ENCODE results near the gene BMI1. TPM values are rescaled to one million over a fixed set of nuclear protein-coding genes. Genes with fewer than 3 reads are reported as not detected.

The BMI1 gene
- total RNA-seq, 1 donor from 2014 or later, result 62.1 TPM

- peaks cover 39% of the 10 kb centered on the region for H3K4me1 Mint-ChIP-seq (ENCODE audit: low read depth)
- H3K27me3 Mint-ChIP-seq, result peaks cover 48% of the 10 kb centered on the region
- H3K4me3 Mint-ChIP-seq (ENCODE audit: low read depth), result peak overlapping the region; percentile 92
- H3K36me3 Mint-ChIP-seq (ENCODE audit: insufficient read depth), result peaks cover 5% of the 10 kb centered on the region
- TF ChIP-seq CTCF (IDR thresholded peaks at IDR 0.05; ENCODE audit: unreplicated experiment), result no peak
- DNase-seq (ENCODE audit: low spot score, unreplicated experiment), result no peak
- no peak overlapping the region for H3K27ac Mint-ChIP-seq
- H3K9me3 Mint-ChIP-seq (ENCODE audit: low read depth), result no peaks in the 10 kb centered on the region
Measured at GRCh38 chr10:22323538-22324305, 2.8 kb downstream of the BMI1 start.

DNA sequence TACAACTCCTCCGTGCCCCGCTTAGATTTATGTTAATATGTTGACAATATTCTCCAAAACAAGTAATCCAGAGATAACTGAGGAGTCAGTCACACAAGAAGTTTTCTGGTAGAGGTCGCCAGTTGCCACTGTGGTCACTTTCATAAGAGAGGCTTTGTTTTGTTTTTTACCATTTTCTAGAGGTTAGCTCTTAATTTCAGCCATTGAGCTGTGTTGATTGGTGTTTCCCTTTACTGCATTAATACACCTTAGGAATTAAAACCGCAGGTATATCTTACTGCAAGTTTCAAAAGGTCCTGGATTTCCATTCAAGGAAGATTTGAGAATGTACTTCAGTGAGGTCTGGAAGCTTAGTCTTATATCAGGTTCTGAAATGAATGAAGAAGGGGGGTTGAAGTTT lies 3.5 kb downstream of the BMI1 start:
- H3K36me3 Mint-ChIP-seq (ENCODE audit: insufficient read depth), result peaks cover 8% of the 10 kb centered on the region
- H3K9me3 Mint-ChIP-seq (ENCODE audit: low read depth), result no peaks in the 10 kb centered on the region
- DNase-seq (ENCODE audit: low spot score, unreplicated experiment), result no peak
- H3K27ac Mint-ChIP-seq, result peak overlapping the region; percentile 21
- H3K4me3 Mint-ChIP-seq (ENCODE audit: low read depth), result peak overlapping the region; percentile 92
- peaks cover 39% of the 10 kb centered on the region for H3K4me1 Mint-ChIP-seq (ENCODE audit: low read depth)
- peaks cover 44% of the 10 kb centered on the region for H3K27me3 Mint-ChIP-seq
- TF ChIP-seq CTCF (IDR thresholded peaks at IDR 0.05; ENCODE audit: unreplicated experiment), result no peak

GRCh38 chr10:22324893-22325271 lies 4.0 kb downstream of the BMI1 start:
- TF ChIP-seq CTCF (IDR thresholded peaks at IDR 0.05; ENCODE audit: unreplicated experiment), result no peak
- H3K4me3 Mint-ChIP-seq (ENCODE audit: low read depth), result peak overlapping the region; percentile 92
- peaks cover 44% of the 10 kb centered on the region for H3K27me3 Mint-ChIP-seq
- peaks cover 36% of the 10 kb centered on the region for H3K4me1 Mint-ChIP-seq (ENCODE audit: low read depth)
- H3K9me3 Mint-ChIP-seq (ENCODE audit: low read depth), result no peaks in the 10 kb centered on the region
- no peak for DNase-seq (ENCODE audit: low spot score, unreplicated experiment)
- H3K36me3 Mint-ChIP-seq (ENCODE audit: insufficient read depth), result peaks cover 13% of the 10 kb centered on the region
- peak overlapping the region; percentile 53 for H3K27ac Mint-ChIP-seq

DNA sequence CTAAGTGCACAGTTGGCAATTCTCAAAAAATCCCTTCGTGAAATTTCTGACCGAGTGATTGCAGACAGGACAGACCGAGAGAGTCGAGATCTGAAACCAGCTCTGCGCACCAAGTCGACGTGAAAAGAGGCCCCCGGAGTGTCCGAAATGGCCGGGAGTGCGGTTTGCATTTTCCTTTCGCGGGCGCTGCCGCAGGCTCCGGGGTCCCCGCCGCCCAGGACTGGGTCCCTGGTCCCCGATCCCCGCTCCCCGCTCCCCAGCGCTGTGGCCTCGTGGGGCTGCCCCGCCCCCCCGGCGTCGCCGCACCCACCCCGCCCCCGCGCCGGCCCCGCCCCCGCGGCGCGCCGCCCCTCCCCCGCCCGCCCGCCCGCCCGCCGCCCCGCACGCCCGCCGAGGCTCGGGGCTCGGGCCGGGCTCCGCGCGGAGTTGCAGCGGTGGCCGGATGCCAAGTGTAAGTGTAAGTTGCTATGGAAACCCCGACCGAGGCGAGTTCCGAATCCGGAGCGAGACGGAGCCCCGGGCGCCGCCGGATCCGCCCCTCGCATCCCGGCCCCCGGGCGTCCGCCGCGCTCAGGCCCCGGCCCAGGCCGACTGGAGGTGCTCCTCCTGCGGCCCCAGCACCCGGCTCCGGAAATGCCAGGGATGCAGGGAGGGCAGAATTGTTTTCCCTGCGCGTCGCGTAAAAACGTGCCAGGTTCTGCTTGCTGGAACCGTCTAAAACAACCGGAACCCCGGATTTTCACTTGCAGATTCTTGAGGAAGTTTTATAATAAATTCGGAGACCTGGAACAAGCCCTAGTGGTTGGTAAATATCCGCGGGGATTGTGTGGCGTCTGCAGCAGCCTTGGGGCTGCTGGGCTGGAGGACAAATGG lies 4.6 kb downstream of the BMI1 start:
- H3K36me3 Mint-ChIP-seq (ENCODE audit: insufficient read depth), result peaks cover 13% of the 10 kb centered on the region
- peak overlapping the region; percentile 53 for H3K27ac Mint-ChIP-seq
- peaks cover 33% of the 10 kb centered on the region for H3K4me1 Mint-ChIP-seq (ENCODE audit: low read depth)
- peak; percentile 67 for DNase-seq (ENCODE audit: low spot score, unreplicated experiment)
- H3K9me3 Mint-ChIP-seq (ENCODE audit: low read depth), result no peaks in the 10 kb centered on the region
- peaks cover 40% of the 10 kb centered on the region for H3K27me3 Mint-ChIP-seq
- H3K4me3 Mint-ChIP-seq (ENCODE audit: low read depth), result peak overlapping the region; percentile 92
- TF ChIP-seq CTCF (IDR thresholded peaks at IDR 0.05; ENCODE audit: unreplicated experiment), result no peak

GRCh38 chr10:22326145-22326702 lies 5.3 kb downstream of the BMI1 start:
- no peak for DNase-seq (ENCODE audit: low spot score, unreplicated experiment)
- peaks cover 33% of the 10 kb centered on the region for H3K4me1 Mint-ChIP-seq (ENCODE audit: low read depth)
- TF ChIP-seq CTCF (IDR thresholded peaks at IDR 0.05; ENCODE audit: unreplicated experiment), result no peak

More at GRCh38 chr10:22326145-22326702, 5.3 kb downstream of the BMI1 start:
- Mint-ChIP-seq H3K4me3 (ENCODE audit: low read depth) (peak overlapping the region; percentile 76), H3K27ac (peak overlapping the region; percentile 37), H3K9me3 (ENCODE audit: low read depth) (no peaks in the 10 kb centered on the region), H3K27me3 (peaks cover 46% of the 10 kb centered on the region), H3K36me3 (ENCODE audit: insufficient read depth) (peaks cover 19% of the 10 kb centered on the region)
